Activated CD8-positive, alpha-beta memory T cell treated with anti-CD3 and anti-CD28 coated beads, Interleukin-2, amount 50 U/mL, for 48 hours (primary cell): ENCODE measurements around the gene MLST8.
"Not testable (repeated sequence)": the region's sequence is repeated elsewhere in the genome, so short reads cannot be mapped to it uniquely, and the experiment has no call there.

Experiments used
- DNase-seq: peaks from one replicate; pipeline ENCODE4 v3.0.0-alpha.2; 2020

The MLST8 gene

GRCh38 chr16:2191446-2191706 is 13.9 kb upstream of the MLST8 start:
- DNase-seq = no peak

GRCh38 chr16:2194166-2194834 is 11.0 kb upstream of the MLST8 start:
- DNase-seq = no peak

DNA sequence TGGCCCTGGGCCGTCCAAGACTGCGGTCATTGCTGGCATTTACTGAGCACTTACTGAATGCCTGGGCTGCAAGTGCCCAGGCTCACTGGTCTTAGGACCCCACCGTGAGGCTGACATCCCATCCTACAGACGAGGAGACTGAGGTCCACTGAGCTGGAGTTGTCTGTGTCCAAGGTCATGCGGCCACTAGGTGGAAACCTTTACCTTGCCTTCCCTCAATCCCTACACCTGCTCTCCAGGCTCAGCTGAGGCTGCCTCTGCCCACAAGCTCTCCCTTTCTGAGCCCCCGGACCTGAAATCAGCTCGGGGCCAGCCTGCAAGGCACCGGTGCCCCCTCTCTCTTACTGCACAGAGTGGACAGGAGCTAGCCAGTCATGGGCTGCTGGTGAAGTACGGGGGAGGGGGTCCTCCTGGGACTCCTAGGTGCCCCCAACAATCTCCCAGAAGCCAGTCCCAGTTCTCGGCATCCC is 10.4 kb upstream of the MLST8 start:
- DNase-seq = no peak

- no peak for DNase-seq
Measured at GRCh38 chr16:2195322-2196161, 9.7 kb upstream of the MLST8 start.

GRCh38 chr16:2196162-2196980 is 8.9 kb upstream of the MLST8 start, which contains the start of gene CASKIN1:
Gene CASKIN1, minus strand, starts transcription at chr16:2196605. Its CDS starts 173 bp downstream, at chr16:2196432.
- no peak for DNase-seq

GRCh38 chr16:2196981-2197511 is 8.2 kb upstream of the MLST8 start:
- no peak for DNase-seq

- DNase-seq = no peak
Measured at GRCh38 chr16:2197765-2198164, 7.5 kb upstream of the MLST8 start.

GRCh38 chr16:2198283-2198682 is 7.0 kb upstream of the MLST8 start:
- no peak for DNase-seq

GRCh38 chr16:2199095-2199494 is 6.2 kb upstream of the MLST8 start:
- DNase-seq = no peak

GRCh38 chr16:2199621-2200139 is 5.6 kb upstream of the MLST8 start:
- no peak for DNase-seq

- DNase-seq = no peak
Measured at GRCh38 chr16:2200313-2200712, 4.9 kb upstream of the MLST8 start.

DNA sequence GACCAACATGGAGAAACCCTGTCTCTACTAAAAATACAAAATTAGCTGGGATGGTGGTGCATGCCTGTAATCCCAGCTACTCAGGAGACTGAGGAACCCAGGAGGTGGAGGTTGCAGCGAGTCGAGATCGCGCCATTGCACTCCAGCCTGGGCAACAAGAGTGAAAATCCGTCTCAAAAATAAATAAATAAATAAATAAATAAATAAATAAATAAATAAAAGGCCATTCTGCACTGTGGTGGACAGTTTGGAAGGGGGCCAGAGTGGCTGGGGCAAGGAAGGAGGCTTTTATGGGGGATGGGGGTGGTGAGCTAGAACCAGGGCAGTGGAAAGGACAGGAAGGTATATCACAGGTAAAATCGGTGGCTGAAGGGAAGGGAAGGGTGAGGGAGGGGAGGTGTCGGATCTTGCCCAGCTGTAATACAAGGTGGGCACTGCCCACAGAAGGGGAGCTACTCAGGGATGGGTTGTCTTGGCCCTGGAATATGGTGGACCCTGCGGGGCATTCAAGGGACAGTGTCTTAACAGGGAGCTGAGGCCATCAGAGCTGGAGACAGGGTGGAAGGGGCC is 2.0 kb upstream of the MLST8 start:
- not testable (repeated sequence) for DNase-seq

DNA sequence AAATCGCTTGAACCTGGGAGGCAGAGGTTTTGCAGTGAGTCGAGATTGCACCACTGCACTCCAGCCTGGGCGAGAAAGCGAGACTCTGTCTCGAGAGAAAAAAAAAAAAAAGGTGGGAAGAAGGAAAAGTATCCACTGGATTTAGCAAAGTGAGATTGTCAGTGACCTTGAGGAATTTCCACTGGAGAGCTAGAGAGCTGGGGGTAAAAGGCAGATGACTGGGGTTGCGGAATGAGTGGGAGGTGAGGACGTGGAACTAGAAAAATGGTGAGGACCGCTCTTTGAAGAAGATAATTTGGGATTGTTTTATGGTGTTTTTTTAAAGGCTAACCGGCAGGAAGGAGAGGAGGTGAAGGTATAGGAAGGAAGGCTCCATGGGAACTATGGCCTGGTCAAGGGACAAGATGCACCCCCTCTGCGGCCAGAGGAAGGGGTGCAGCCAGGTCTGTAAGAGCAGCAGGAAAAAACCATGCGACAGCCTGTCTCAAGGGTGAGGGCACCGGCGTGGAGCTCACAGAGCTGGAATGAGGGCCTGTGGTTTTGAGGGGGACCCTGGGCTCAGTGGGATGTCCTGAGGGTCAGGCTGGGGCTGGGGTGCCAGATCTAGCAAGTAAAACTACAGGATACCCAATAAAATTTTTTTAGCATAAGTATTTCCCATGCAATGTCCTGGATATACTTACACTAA is 694 bp upstream of the MLST8 start:
- DNase-seq = no peak

DNA sequence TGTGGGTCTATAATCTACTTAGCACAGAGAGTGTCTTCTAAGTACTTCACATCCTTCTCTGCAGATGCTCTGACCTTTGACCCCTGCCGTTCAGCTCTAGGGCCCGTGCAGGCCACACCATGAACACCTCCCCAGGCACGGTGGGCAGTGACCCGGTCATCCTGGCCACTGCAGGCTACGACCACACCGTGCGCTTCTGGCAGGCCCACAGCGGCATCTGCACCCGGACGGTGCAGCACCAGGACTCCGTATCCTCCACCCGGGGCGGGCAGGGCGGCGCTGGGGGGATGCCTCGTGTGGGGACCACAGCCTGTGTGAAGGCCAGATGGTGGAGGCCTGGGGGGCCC is 686 bp downstream of the MLST8 start:
- no peak for DNase-seq

GRCh38 chr16:2206420-2206779 is 1.1 kb downstream of the MLST8 start:
- DNase-seq = no peak

DNA sequence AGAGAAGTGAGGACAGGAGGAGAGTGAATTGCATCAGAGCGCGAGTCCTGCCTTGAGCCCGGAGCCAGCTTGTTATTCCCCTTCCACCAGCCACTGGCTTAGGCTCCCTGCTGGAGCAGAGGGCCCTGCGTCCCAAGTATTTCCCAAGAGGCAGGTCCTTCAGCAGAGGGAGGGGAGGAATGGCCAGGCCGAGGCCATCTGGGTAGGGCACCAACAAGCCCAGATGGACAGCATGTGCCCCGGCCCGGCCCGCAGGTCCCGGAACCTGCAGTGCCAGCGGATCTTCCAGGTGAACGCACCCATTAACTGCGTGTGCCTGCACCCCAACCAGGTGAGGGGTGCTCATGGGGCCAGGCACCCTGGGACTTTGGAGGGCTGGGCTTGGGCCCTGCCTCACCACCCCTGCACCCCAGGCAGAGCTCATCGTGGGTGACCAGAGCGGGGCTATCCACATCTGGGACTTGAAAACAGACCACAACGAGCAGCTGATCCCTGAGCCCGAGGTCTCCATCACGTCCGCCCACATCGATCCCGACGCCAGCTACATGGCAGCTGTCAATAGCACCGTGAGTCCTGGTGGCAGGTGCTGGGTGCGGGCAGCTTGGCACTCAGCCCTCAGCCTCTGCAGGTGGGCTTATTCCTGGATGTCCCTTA is 1.7 kb downstream of the MLST8 start:
- no peak for DNase-seq

DNA sequence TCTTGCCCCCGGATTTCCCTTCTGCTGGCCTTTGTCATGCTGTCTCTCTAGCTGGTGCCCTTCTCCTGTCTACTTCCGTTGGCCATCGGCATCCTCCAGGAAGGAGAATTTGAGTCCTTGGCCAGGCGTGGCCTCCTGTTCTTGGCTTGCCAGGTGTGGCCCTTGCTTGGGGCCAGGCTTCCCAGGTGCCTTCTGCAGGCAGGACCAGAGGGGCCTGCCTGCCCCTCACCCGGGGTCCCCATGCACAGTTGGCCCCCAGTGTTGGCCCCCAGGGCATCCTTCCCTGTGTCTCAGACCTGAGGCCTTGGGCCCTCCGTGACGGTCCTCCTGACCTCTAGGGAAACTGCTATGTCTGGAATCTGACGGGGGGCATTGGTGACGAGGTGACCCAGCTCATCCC is 2.6 kb downstream of the MLST8 start:
- DNase-seq = no peak

DNA sequence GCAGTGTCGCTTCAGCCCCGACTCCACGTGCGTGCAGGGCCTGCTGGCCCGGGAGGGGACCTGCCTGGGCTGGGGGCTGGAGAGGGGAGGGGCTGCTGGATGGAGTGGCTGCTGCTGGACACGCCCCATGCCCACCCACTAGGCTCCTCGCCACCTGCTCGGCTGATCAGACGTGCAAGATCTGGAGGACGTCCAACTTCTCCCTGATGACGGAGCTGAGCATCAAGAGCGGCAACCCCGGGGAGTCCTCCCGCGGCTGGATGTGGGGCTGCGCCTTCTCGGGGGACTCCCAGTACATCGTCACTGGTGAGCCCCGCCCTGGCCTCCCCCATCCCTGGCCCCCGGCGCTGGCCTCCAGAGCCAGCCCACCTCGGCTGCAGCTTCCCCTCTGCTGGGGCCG is 3.1 kb downstream of the MLST8 start:
- DNase-seq = no peak

DNA sequence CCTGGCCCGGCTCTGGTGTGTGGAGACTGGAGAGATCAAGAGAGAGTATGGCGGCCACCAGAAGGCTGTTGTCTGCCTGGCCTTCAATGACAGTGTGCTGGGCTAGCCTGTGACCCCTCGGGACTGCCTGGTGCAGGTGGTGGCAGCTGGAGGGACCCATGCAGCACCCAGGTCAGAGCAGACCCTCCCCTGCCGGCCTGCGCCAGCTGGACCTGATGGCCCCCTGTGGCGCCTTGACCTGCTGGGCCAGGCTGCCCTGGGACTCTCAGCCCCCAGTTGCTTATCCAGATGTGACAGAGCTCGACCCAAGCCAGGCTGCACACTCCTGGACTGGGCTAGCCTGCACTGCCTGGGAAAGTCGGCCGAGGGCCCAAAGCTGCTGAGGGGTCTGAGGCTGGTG is 3.5 kb downstream of the MLST8 start:
- DNase-seq = no peak

DNA sequence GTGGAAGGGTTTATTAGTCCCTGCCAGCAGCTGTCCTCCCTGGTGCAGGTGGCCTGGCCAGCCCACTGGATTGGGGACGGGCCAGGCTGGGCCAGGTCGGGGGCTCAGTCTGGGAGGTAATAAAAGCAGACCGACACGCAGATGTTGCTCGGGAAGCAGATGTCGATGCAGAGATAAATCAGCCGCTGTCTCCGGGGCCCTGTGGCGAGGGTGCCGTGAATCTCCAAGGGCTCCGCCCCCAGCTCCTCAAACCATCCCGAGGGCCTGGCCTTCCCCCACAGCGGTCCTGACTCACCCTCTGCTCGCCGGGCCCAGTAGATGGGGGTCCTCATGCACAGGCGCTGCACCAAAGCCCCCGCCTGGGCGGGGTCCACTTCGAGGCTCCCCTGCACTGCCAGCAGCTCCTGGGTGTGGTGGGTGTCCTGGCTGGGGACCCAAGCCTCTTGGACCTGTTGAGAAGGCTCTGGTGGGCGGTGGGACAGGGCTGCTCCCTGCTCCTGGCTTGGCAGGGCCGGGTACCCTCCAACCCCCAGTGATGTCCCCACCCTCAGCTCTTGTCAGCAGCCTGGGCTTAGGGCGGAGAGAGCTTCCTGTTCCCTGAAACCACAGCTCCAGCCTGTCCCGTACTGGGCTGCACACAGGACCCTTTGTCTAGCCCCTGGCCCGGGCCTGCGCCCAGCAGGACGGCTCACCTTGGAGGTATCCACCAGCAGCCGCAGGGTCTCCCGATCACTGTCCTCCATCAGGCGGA is 4.2 kb downstream of the MLST8 start:
- no peak for DNase-seq

- no peak for DNase-seq
Measured at GRCh38 chr16:2210009-2210332, 4.7 kb downstream of the MLST8 start.
